ENCODE data around the gene CAPN13. TPM values are rescaled to one million over a fixed set of nuclear protein-coding genes. Genes with fewer than 3 reads are reported as not detected.

The CAPN13 gene
- total and polyA plus RNA-seq, 11 donors: not detected

GRCh38 chr2:30790879-30791278 lies 16.4 kb downstream of the CAPN13 start:
- peaks cover 0 to 19% (median 0%) of the 10 kb centered on the region in 9 donors for H3K27me3 ChIP-seq
- WGBS, 4 donors: 66 to 73% (median 71%) methylated on average over 3 of the region's 3 CpGs

GRCh38 chr2:30789670-30790210 lies 17.5 kb downstream of the CAPN13 start:
- Histone ChIP-seq H3K27me3 (peaks cover 0 to 19% (median 3%) of the 10 kb centered on the region in 9 donors), H3K36me3 (no peaks in the 10 kb centered on the region), H3K27ac (no peak overlapping the region), H3K4me1 (peaks cover 0 to 4% (median 0%) of the 10 kb centered on the region in 12 donors), H3K9me3 (no peaks in the 10 kb centered on the region), H3K4me3 (no peak overlapping the region)
- TF ChIP-seq CTCF (IDR thresholded peaks at IDR 0.05) (no peak), POLR2A (IDR thresholded peaks at IDR 0.05) (no peak)
- no peak for ATAC-seq
- intact Hi-C loops (cut with DNase I): no loop called here
- 56 to 83% (median 75%) methylated on average over 4 of the region's 4 CpGs for WGBS, 4 donors
- DNase-seq: no peak

More at GRCh38 chr2:30790879-30791278, 16.4 kb downstream of the CAPN13 start:
- Histone ChIP-seq H3K9me3 (no peaks in the 10 kb centered on the region), H3K36me3 (no peaks in the 10 kb centered on the region), H3K4me1 (peaks cover 0 to 4% (median 0%) of the 10 kb centered on the region in 12 donors), H3K4me3 (no peak overlapping the region), H3K27ac (no peak overlapping the region)
- intact Hi-C loops (cut with DNase I): no loop called here
- DNase-seq (no peak), ATAC-seq (no peak)
- TF ChIP-seq POLR2A (IDR thresholded peaks at IDR 0.05): no peak
- TF ChIP-seq CTCF (IDR thresholded peaks at IDR 0.05): no peak

- intact Hi-C loops (cut with DNase I): no loop called here
- DNase-seq: no peak
- Histone ChIP-seq H3K4me1 (peaks cover 0 to 1% (median 0%) of the 10 kb centered on the region in 12 donors), H3K36me3 (no peaks in the 10 kb centered on the region), H3K27ac (no peak overlapping the region), H3K4me3 (no peak overlapping the region), H3K9me3 (no peaks in the 10 kb centered on the region), H3K27me3 (peaks cover 0 to 18% (median 5%) of the 10 kb centered on the region in 9 donors)
- 82 to 92% (median 88%) methylated on average over 11 to 12 of the region's 12 CpGs for WGBS, 4 donors
- no peak for TF ChIP-seq CTCF (IDR thresholded peaks at IDR 0.05)
- TF ChIP-seq POLR2A (IDR thresholded peaks at IDR 0.05): no peak
- ATAC-seq: no peak
Measured at GRCh38 chr2:30786923-30787685, 20.1 kb downstream of the CAPN13 start.

- H3K9me3 ChIP-seq: no peaks in the 10 kb centered on the region
- H3K27ac ChIP-seq: no peak overlapping the region
- no peaks in the 10 kb centered on the region for H3K36me3 ChIP-seq
- H3K27me3 ChIP-seq: peaks cover 0 to 19% (median 0%) of the 10 kb centered on the region in 9 donors
- intact Hi-C loops (cut with DNase I): no loop called here
- no peak for ATAC-seq
- H3K4me3 ChIP-seq: no peak overlapping the region
- 85 to 94% (median 88%) methylated on average over 3 of the region's 3 CpGs for WGBS, 4 donors
- H3K4me1 ChIP-seq: no peaks in the 10 kb centered on the region
- DNase-seq: no peak
- TF ChIP-seq POLR2A (IDR thresholded peaks at IDR 0.05) (no peak), CTCF (IDR thresholded peaks at IDR 0.05) (no peak)
Measured at GRCh38 chr2:30784682-30785081, 22.6 kb downstream of the CAPN13 start.

Measured in heart left ventricle (tissue), 16 donors.